Stimulated activated CD8-positive, alpha-beta memory T cell treated with anti-CD3 and anti-CD28 coated beads, Interleukin-7, amount 100 ng/mL, for 24 hours (primary cell): ENCODE results near the gene PPIC.
"Not testable (repeated sequence)": the region's sequence is repeated elsewhere in the genome, so short reads cannot be mapped to it uniquely, and the experiment has no call there.

Source experiments
- DNase-seq: peaks from one replicate; pipeline ENCODE4 v3.0.0-alpha.2; 2020; ENCODE audit warnings: low read depth

The PPIC gene

GRCh38 chr5:123007754-123008153 lies 28.8 kb downstream of the PPIC start:
- DNase-seq = no peak

- DNase-seq = no peak
Measured at GRCh38 chr5:123007182-123007581, 29.3 kb downstream of the PPIC start.

GRCh38 chr5:123001808-123002207 lies 34.7 kb downstream of the PPIC start:
- DNase-seq = no peak

- no peak for DNase-seq
Measured at GRCh38 chr5:123000731-123001130, 35.8 kb downstream of the PPIC start.

GRCh38 chr5:122999947-123000563 lies 36.5 kb downstream of the PPIC start:
- DNase-seq = no peak

- no peak for DNase-seq
Measured at GRCh38 chr5:122997294-122997693, 39.2 kb downstream of the PPIC start.

GRCh38 chr5:122996091-122996490 lies 40.4 kb downstream of the PPIC start:
- no peak for DNase-seq

GRCh38 chr5:122985954-122986721 lies 50.4 kb downstream of the PPIC start:
- no peak for DNase-seq

GRCh38 chr5:122985006-122985700 lies 51.4 kb downstream of the PPIC start:
- no peak for DNase-seq

GRCh38 chr5:122984425-122984824 lies 52.1 kb downstream of the PPIC start:
- DNase-seq = no peak

- DNase-seq = no peak
Measured at GRCh38 chr5:122982376-122982775, 54.1 kb downstream of the PPIC start.

- DNase-seq = no peak
Measured at GRCh38 chr5:122981846-122982245, 54.7 kb downstream of the PPIC start.

GRCh38 chr5:122978644-122979297 lies 57.8 kb downstream of the PPIC start:
- no peak for DNase-seq

- DNase-seq = no peak
Measured at GRCh38 chr5:122978068-122978467, 58.5 kb downstream of the PPIC start.

GRCh38 chr5:122977319-122977718 lies 59.2 kb downstream of the PPIC start:
- no peak for DNase-seq

- not testable (repeated sequence) for DNase-seq
Measured at GRCh38 chr5:122974251-122974650, 62.3 kb downstream of the PPIC start.

- not testable (repeated sequence) for DNase-seq
Measured at GRCh38 chr5:122973759-122974158, 62.8 kb downstream of the PPIC start.
